ENCODE data around the gene COQ5. TPM values are rescaled to one million over a fixed set of nuclear protein-coding genes. Genes with fewer than 3 reads are reported as not detected.

Gene COQ5
- total and polyA plus RNA-seq, 5 experiments from 2014 or later: 24.5 to 49.1 (median 32.8) TPM

GRCh38 chr12:120463712-120464111 lies 65.2 kb downstream of the COQ5 start:
- ATAC-seq: no peak
- no peak for DNase-seq
- no peaks in the 10 kb centered on the region for H3K27me3 Mint-ChIP-seq
- no peak overlapping the region for H3K4me3 Mint-ChIP-seq
- H3K36me3 Mint-ChIP-seq: peaks cover 0 to 84% (median 12%) of the 10 kb centered on the region in 3 donors
- POLR2A ChIA-PET: interaction anchor here (0.5 kb wide), 1 partner anchor 1066 kb away, joined by 3 read pairs; no protein-coding TSS in a partner anchor
- H3K9me3 Mint-ChIP-seq: no peaks in the 10 kb centered on the region
- peaks cover 2 to 43% (median 37%) of the 10 kb centered on the region in 4 donors for H3K4me1 Mint-ChIP-seq
- peak overlapping the region in 2 of 10 donors; percentile 19 to 46 for H3K27ac Mint-ChIP-seq

GRCh38 chr12:120462099-120462640 lies 66.8 kb downstream of the COQ5 start:
- no peak for DNase-seq
- Mint-ChIP-seq H3K4me1 (peaks cover 0 to 29% (median 25%) of the 10 kb centered on the region in 4 donors), H3K4me3 (no peak overlapping the region), H3K27ac (peak overlapping the region in 2 of 10 donors; percentile 59 to 65), H3K9me3 (no peaks in the 10 kb centered on the region), H3K36me3 (peaks cover 0 to 90% (median 14%) of the 10 kb centered on the region in 3 donors), H3K27me3 (no peaks in the 10 kb centered on the region)
- ATAC-seq: no peak
- POLR2A ChIA-PET: no interaction called here

- no peak for ATAC-seq
- peak overlapping the region in 1 of 10 donors; percentile 31 for H3K27ac Mint-ChIP-seq
- no peak for DNase-seq
- POLR2A ChIA-PET: interaction anchor here (1.7 kb wide), 1 partner anchor 16 kb away, joined by 7 read pairs; no protein-coding TSS in a partner anchor
- peaks cover 0 to 91% (median 11%) of the 10 kb centered on the region in 3 donors for H3K36me3 Mint-ChIP-seq
- no peak overlapping the region for H3K4me3 Mint-ChIP-seq
- no peaks in the 10 kb centered on the region for H3K9me3 Mint-ChIP-seq
- no peaks in the 10 kb centered on the region for H3K27me3 Mint-ChIP-seq
- peaks cover 6 to 12% (median 8%) of the 10 kb centered on the region in 4 donors for H3K4me1 Mint-ChIP-seq
Measured at GRCh38 chr12:120460157-120460556, 68.8 kb downstream of the COQ5 start.

GRCh38 chr12:120457133-120457532 lies 71.8 kb downstream of the COQ5 start:
- H3K4me1 Mint-ChIP-seq: peaks cover 0 to 7% (median 6%) of the 10 kb centered on the region in 4 donors
- DNase-seq (no peak), ATAC-seq (peak; percentile 41 to 50)
- no peak overlapping the region for H3K4me3 Mint-ChIP-seq
- peaks cover 0 to 82% (median 7%) of the 10 kb centered on the region in 3 donors for H3K36me3 Mint-ChIP-seq
- peak overlapping the region in 7 of 10 donors; percentile 26 to 90 (median 58) for H3K27ac Mint-ChIP-seq
- POLR2A ChIA-PET: interaction anchor here (0.6 to 0.7 kb wide), 4 partner anchors 28 to 1218 kb away, joined by 3 to 8 read pairs (median 5); no protein-coding TSS in a partner anchor
- H3K27me3 Mint-ChIP-seq: no peaks in the 10 kb centered on the region
- no peaks in the 10 kb centered on the region for H3K9me3 Mint-ChIP-seq

GRCh38 chr12:120455302-120455701 lies 73.7 kb downstream of the COQ5 start:
- Mint-ChIP-seq H3K36me3 (peaks cover 0 to 80% (median 6%) of the 10 kb centered on the region in 3 donors), H3K9me3 (no peaks in the 10 kb centered on the region), H3K4me3 (no peak overlapping the region), H3K27me3 (no peaks in the 10 kb centered on the region), H3K27ac (peak overlapping the region in 2 of 10 donors; percentile 69 to 77), H3K4me1 (peaks cover 0 to 10% (median 6%) of the 10 kb centered on the region in 4 donors)
- POLR2A ChIA-PET: interaction anchor here (0.6 kb wide), 1 partner anchor 10 kb away, joined by 4 read pairs; no protein-coding TSS in a partner anchor
- no peak for DNase-seq
- ATAC-seq: no peak

GRCh38 chr12:120453977-120454376 lies 75.0 kb downstream of the COQ5 start:
- ATAC-seq: peak; percentile 87 to 94
- Mint-ChIP-seq H3K9me3 (no peaks in the 10 kb centered on the region), H3K4me3 (no peak overlapping the region)

More at GRCh38 chr12:120453977-120454376, 75.0 kb downstream of the COQ5 start:
- H3K4me1 Mint-ChIP-seq: peaks cover 0 to 18% (median 10%) of the 10 kb centered on the region in 4 donors
- peaks cover 0 to 71% (median 3%) of the 10 kb centered on the region in 3 donors for H3K36me3 Mint-ChIP-seq
- H3K27ac Mint-ChIP-seq: peak overlapping the region in 7 of 10 donors; percentile 8 to 81 (median 35)
- POLR2A ChIA-PET: interaction anchor here (0.6 to 2.0 kb wide), 4 partner anchors 14 to 1767 kb away, joined by 3 to 7 read pairs (median 4); partner anchors contain the start of gene DYNLL1
- no peaks in the 10 kb centered on the region for H3K27me3 Mint-ChIP-seq
- DNase-seq: peak in 2 of 10 donors; percentile 25 to 37

Other genes starting within 250 kb of the COQ5 start
- 1,000 to 10,000 TPM; 4,355 to 8,006 TPM for gene RNU4-2, start 237.3 kb downstream of the COQ5 start, total RNA-seq
- gene RNU4-2, start 237.3 kb downstream of the COQ5 start, polyA plus RNA-seq: 10 to 100 TPM in 1 of 3 donors, not detected in 2; 79.6 TPM
- 100 to 1,000 TPM; 519 to 934 TPM for gene RNU4-1, start 235.9 kb downstream of the COQ5 start, total RNA-seq
- gene RNU4-1, start 235.9 kb downstream of the COQ5 start, polyA plus RNA-seq: not detected
- 1 to 10 TPM; 2.4 to 4.1 TPM for gene SIRT4, start 226.8 kb downstream of the COQ5 start, total RNA-seq
- 1 to 10 TPM; 1.9 to 3.2 (median 2.2) TPM for gene SIRT4, start 226.8 kb downstream of the COQ5 start, polyA plus RNA-seq
- not detected for gene PLA2G1B, start 201.4 kb downstream of the COQ5 start, total RNA-seq
- under 1 TPM; 0.40 to 0.77 (median 0.75) TPM for gene PLA2G1B, start 201.4 kb downstream of the COQ5 start, polyA plus RNA-seq
- not detected for gene MSI1, start 160.0 kb downstream of the COQ5 start, total RNA-seq
- not detected for gene MSI1, start 160.0 kb downstream of the COQ5 start, polyA plus RNA-seq
- gene COX6A1, start 91.0 kb downstream of the COQ5 start, total RNA-seq: 100 to 1,000 TPM; 131 to 150 TPM
- gene COX6A1, start 91.0 kb downstream of the COQ5 start, polyA plus RNA-seq: 100 to 1,000 TPM; 683 to 799 (median 722) TPM
- gene TRIAP1, start 82.8 kb downstream of the COQ5 start, total RNA-seq: 10 to 100 TPM; 21.9 to 25.3 TPM
- 10 to 100 TPM; 54.1 to 65.2 (median 63.7) TPM for gene TRIAP1, start 82.8 kb downstream of the COQ5 start, polyA plus RNA-seq
- 10 to 100 TPM; 24.1 to 28.0 TPM for gene GATC, start 82.7 kb downstream of the COQ5 start, total RNA-seq
- 10 to 100 TPM; 14.6 to 19.2 (median 17.5) TPM for gene GATC, start 82.7 kb downstream of the COQ5 start, polyA plus RNA-seq
- gene SRSF9, start 59.4 kb downstream of the COQ5 start, total RNA-seq: 100 to 1,000 TPM; 157 to 164 TPM
- gene SRSF9, start 59.4 kb downstream of the COQ5 start, polyA plus RNA-seq: 100 to 1,000 TPM; 181 to 198 (median 191) TPM
- 10 to 100 TPM; 57.0 to 57.8 TPM for gene DYNLL1, start 33.0 kb downstream of the COQ5 start, total RNA-seq
- gene DYNLL1, start 33.0 kb downstream of the COQ5 start, polyA plus RNA-seq: 100 to 1,000 TPM; 156 to 192 (median 179) TPM
- gene RNF10, start 5.2 kb upstream of the COQ5 start, total RNA-seq: 100 to 1,000 TPM; 246 to 247 TPM
- 100 to 1,000 TPM in 1 of 3 donors, 10 to 100 TPM in 2; 84.3 to 119 (median 86.1) TPM for gene RNF10, start 5.2 kb upstream of the COQ5 start, polyA plus RNA-seq
- 10 to 100 TPM; 68.7 to 75.7 TPM for gene POP5, start 52.2 kb upstream of the COQ5 start, total RNA-seq
- gene POP5, start 52.2 kb upstream of the COQ5 start, polyA plus RNA-seq: 100 to 1,000 TPM; 121 to 126 (median 124) TPM
- under 1 TPM in 1 of 2 experiments, not detected in 1; 0.34 TPM for gene CABP1, start 111.5 kb upstream of the COQ5 start, total RNA-seq
- not detected for gene CABP1, start 111.5 kb upstream of the COQ5 start, polyA plus RNA-seq
- gene MLEC, start 158.0 kb upstream of the COQ5 start, total RNA-seq: 10 to 100 TPM; 40.7 to 44.6 TPM
- gene MLEC, start 158.0 kb upstream of the COQ5 start, polyA plus RNA-seq: 10 to 100 TPM; 32.7 to 41.2 (median 36.0) TPM
- gene UNC119B, start 181.3 kb upstream of the COQ5 start, total RNA-seq: 10 to 100 TPM; 23.3 to 24.2 TPM
- 10 to 100 TPM in 1 of 3 donors, 1 to 10 TPM in 2; 9.6 to 11.5 (median 9.7) TPM for gene UNC119B, start 181.3 kb upstream of the COQ5 start, polyA plus RNA-seq
- 10 to 100 TPM; 14.7 to 15.6 TPM for gene ACADS, start 196.7 kb upstream of the COQ5 start, total RNA-seq
- gene ACADS, start 196.7 kb upstream of the COQ5 start, polyA plus RNA-seq: 10 to 100 TPM; 17.7 to 25.7 (median 22.7) TPM